Kidney (tissue), 14 donors: ENCODE results near the gene SLAMF9. TPM values are rescaled to one million over a fixed set of nuclear protein-coding genes. Genes with fewer than 3 reads are reported as not detected.

ENCODE experiments used
- DNase-seq, 5 donors: peaks; one replicate each; pipeline ENCODE4 v3.0.0-alpha.2; 2013 to 2020
- FAIRE-seq: peaks from 2 replicates; lab custom pipeline; 2012; peaks lifted over from hg19 to GRCh38; lab: Jason Lieb, UNC
- H3K27ac ChIP-seq, 2 donors: one replicate each; pipeline ENCODE4 v1.7.0; 2013; ENCODE audit warnings: low read depth in 2 of 2, low read length in 2 of 2, inconsistent platforms in 1 of 2
- H3K27me3 ChIP-seq: one replicate; pipeline ENCODE4 v1.7.1; 2013; ENCODE audit warnings: low read length, inconsistent platforms; ENCODE audit not compliant: control insufficient read depth, insufficient read depth
- H3K36me3 ChIP-seq, 3 donors: one replicate each; pipeline versions ENCODE4 v1.7.0 to v1.7.1; 2013; ENCODE audit warnings: low read length in 3 of 3, control low read depth in 1 of 3, inconsistent platforms in 1 of 3; ENCODE audit not compliant: insufficient read depth in 3 of 3, control insufficient read depth in 2 of 3
- H3K4me1 ChIP-seq, 3 donors: one replicate each; pipeline versions ENCODE4 v1.7.0 to v1.7.1; 2013; ENCODE audit warnings: low read length in 3 of 3, inconsistent platforms in 1 of 3, low read depth in 1 of 3; ENCODE audit not compliant: control insufficient read depth in 2 of 3, insufficient read depth in 2 of 3
- H3K4me3 ChIP-seq, 3 donors: one replicate each; pipeline versions ENCODE4 v1.7.0 to v1.8.1; 2013; ENCODE audit warnings: low read length in 3 of 3, control low read depth in 1 of 3, inconsistent platforms in 1 of 3
- H3K9ac ChIP-seq, 3 donors: one replicate each; pipeline versions ENCODE4 v1.7.0 to v1.7.1; 2013; ENCODE audit warnings: low read length in 3 of 3, control low read depth in 1 of 3, inconsistent platforms in 1 of 3
- H3K9me3 ChIP-seq, 3 donors: one replicate each; pipeline versions ENCODE4 v1.7.0 to v1.7.1; 2013; ENCODE audit warnings: low read length in 3 of 3, control low read depth in 1 of 3, inconsistent platforms in 1 of 3; ENCODE audit not compliant: control insufficient read depth in 2 of 3, insufficient read depth in 1 of 3
- CTCF ChIP-seq: IDR thresholded peaks from 3 replicates; pipeline ENCODE4 v1.5.1; 2012; ENCODE audit warnings: mild to moderate bottlenecking, moderate library complexity, borderline replicate concordance; ENCODE audit not compliant: insufficient read depth; ENCODE audit errors: extremely low read depth
- intact Hi-C: fragments of 100-400 bp; cut with DNase I; formaldehyde crosslinking; loops from one replicate; pipeline ENCODE4 v1.11.1; 2022
- polyA plus RNA-seq: library from polyadenylated mRNA; stranded (reverse); fragments of 350-450 nt; fragmentation: Illumina TruSeq; extraction: RNeasy Lipid Tissue Mini Kit (QIAGEN cat#74804); gene quantifications from one replicate; pipeline ENCODE4 v1.2.3, GENCODE V29; 2014; ENCODE audit warnings: low read depth, low replicate concordance; ENCODE audit not compliant: insufficient read depth
- total RNA-seq: library from RNA; stranded (reverse); fragmentation: NEBNext Ultra II Directional; extraction: Animal tissue kit (Norgen Biotek cat#: 25700); gene quantifications from one replicate; pipeline ENCODE4 v1.2.1, GENCODE V29; 2021
- donor health status: control.
- donor health status: control.
- donor health status: control.
- donor health status: control.
- donor health status: control.
- donor health status: DM: yes; HTN: yes; CAD: no.
- donor health status: Normal renal cell carcinoma (clear cell type).

Gene SLAMF9
- total and polyA plus RNA-seq, 2 donors from 2014 or later, result not detected

GRCh38 chr1:159943278-159943640 lies 10.8 kb downstream of the SLAMF9 start:
- intact Hi-C loops, result no loop called here
- Histone ChIP-seq H3K9me3 (no peaks in the 10 kb centered on the region), H3K4me3 (no peak overlapping the region), H3K27ac (no peak overlapping the region), H3K36me3 (no peaks in the 10 kb centered on the region), H3K4me1 (peaks cover 0 to 5% (median 0%) of the 10 kb centered on the region in 3 donors), H3K27me3 (no peaks in the 10 kb centered on the region), H3K9ac (no peak overlapping the region)
- DNase-seq (peak in 1 of 5 donors; percentile 39), FAIRE-seq (no peak)
- no peak for TF ChIP-seq CTCF

GRCh38 chr1:159942632-159943277 lies 11.3 kb downstream of the SLAMF9 start:
- no peak overlapping the region for H3K27ac ChIP-seq
- H3K9ac ChIP-seq, result no peak overlapping the region
- DNase-seq (peak in 1 of 5 donors; percentile 34), FAIRE-seq (no peak)
- no peaks in the 10 kb centered on the region for H3K36me3 ChIP-seq
- peaks cover 0 to 5% (median 0%) of the 10 kb centered on the region in 3 donors for H3K4me1 ChIP-seq
- H3K27me3 ChIP-seq, result no peaks in the 10 kb centered on the region
- H3K4me3 ChIP-seq, result no peak overlapping the region
- no peak for TF ChIP-seq CTCF
- no peaks in the 10 kb centered on the region for H3K9me3 ChIP-seq
- intact Hi-C loops, result no loop called here

GRCh38 chr1:159941591-159942560 lies 12.2 kb downstream of the SLAMF9 start:
- DNase-seq (peak in 3 of 5 donors; percentile 32 to 45 (median 40)), FAIRE-seq (no peak)
- Histone ChIP-seq H3K9me3 (no peaks in the 10 kb centered on the region), H3K9ac (no peak overlapping the region), H3K4me1 (peaks cover 0 to 5% (median 0%) of the 10 kb centered on the region in 3 donors), H3K4me3 (no peak overlapping the region), H3K27ac (no peak overlapping the region), H3K36me3 (no peaks in the 10 kb centered on the region), H3K27me3 (no peaks in the 10 kb centered on the region)
- intact Hi-C loops, result no loop called here
- TF ChIP-seq CTCF, result no peak
